ENCODE measurements around the gene MCF2L2. TPM values are rescaled to one million over a fixed set of nuclear protein-coding genes. Genes with fewer than 3 reads are reported as not detected.

MCF2L2 gene
- polyA plus RNA-seq, 2 of the 4 experiments (the other 2 are of a cell fraction): 0.03 to 0.05 TPM

DNA sequence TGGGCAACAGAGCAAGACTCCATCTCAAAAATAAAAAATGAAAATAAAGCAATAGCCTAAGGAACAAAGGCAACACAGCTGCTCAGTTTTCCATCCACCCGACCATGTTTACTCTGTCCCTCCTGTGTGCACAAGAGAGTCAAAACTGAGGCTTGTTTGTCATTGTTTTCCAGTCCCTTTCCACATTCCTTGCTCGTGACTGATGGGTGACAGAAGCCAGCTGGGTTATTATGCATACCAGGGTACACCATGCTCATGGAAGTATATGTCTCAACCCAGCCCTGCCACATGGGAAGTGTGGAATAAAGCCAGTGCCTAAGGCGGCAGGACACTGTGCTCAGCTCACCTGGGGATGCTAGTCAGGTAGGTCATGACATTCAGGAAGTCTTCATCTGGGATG lies 49.5 kb downstream of the MCF2L2 start:
- ATAC-seq: no peak

DNA sequence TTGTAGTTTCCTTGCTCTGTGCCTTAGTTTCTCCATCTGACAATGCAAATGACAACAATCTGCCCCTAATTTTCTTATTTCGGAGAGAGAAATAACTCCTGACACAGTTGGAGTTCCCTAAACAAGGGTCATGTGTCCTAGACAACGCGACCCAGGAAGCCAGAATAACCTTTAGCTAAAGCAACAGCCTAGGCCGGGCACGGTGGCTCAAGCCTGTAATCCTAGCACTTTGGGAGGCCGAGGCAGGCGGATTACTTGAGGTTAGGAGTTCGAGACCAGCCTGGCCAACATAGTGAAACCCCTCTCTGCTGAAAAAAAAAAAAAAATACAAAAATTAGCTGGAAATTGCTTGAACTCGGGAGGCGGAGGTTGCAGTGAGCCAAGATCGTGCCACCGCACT lies 49.9 kb downstream of the MCF2L2 start:
- Histone ChIP-seq H3K4me1 (peaks cover 6% of the 10 kb centered on the region; the same call in 2 of the 3 replicates), H3K4me3 (no peak overlapping the region), H3K27ac (peak overlapping the region in 1 of 2 experiments; percentile 30; a peak in 1 of 6 replicates), H3K9me3 (no peaks in the 10 kb centered on the region), H3K4me2 (no peak overlapping the region)
- CTCF ChIA-PET: interaction anchor here (1.0 to 9.6 kb wide), 2 partner anchors 120 to 196 kb away, joined by 3 to 380 read pairs; no protein-coding TSS in a partner anchor
- no peak for FAIRE-seq
- TF ChIP-seq CBX8 (IDR thresholded peaks at IDR 0.05): no peak
- no peak for TF ChIP-seq FOSL2 (IDR thresholded peaks at IDR 0.05)
- TF ChIP-seq FOSL2 (CRISPR knock-in tag; IDR thresholded peaks at IDR 0.05): no peak
- TF ChIP-seq EHMT2 (IDR thresholded peaks at IDR 0.05; ENCODE audit: low read depth): no peak
- TF ChIP-seq, protein P1, sequence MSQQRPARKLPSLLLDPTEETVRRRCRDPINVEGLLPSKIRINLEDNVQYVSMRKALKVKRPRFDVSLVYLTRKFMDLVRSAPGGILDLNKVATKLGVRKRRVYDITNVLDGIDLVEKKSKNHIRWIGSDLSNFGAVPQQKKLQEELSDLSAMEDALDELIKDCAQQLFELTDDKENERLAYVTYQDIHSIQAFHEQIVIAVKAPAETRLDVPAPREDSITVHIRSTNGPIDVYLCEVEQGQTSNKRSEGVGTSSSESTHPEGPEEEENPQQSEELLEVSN (IDR thresholded peaks at IDR 0.05; ENCODE audit: borderline replicate concordance, low read depth): no peak
- TF ChIP-seq, protein P2, sequence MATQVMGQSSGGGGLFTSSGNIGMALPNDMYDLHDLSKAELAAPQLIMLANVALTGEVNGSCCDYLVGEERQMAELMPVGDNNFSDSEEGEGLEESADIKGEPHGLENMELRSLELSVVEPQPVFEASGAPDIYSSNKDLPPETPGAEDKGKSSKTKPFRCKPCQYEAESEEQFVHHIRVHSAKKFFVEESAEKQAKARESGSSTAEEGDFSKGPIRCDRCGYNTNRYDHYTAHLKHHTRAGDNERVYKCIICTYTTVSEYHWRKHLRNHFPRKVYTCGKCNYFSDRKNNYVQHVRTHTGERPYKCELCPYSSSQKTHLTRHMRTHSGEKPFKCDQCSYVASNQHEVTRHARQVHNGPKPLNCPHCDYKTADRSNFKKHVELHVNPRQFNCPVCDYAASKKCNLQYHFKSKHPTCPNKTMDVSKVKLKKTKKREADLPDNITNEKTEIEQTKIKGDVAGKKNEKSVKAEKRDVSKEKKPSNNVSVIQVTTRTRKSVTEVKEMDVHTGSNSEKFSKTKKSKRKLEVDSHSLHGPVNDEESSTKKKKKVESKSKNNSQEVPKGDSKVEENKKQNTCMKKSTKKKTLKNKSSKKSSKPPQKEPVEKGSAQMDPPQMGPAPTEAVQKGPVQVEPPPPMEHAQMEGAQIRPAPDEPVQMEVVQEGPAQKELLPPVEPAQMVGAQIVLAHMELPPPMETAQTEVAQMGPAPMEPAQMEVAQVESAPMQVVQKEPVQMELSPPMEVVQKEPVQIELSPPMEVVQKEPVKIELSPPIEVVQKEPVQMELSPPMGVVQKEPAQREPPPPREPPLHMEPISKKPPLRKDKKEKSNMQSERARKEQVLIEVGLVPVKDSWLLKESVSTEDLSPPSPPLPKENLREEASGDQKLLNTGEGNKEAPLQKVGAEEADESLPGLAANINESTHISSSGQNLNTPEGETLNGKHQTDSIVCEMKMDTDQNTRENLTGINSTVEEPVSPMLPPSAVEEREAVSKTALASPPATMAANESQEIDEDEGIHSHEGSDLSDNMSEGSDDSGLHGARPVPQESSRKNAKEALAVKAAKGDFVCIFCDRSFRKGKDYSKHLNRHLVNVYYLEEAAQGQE (IDR thresholded peaks at IDR 0.05): no peak
- TF ChIP-seq CBX2 (IDR thresholded peaks at IDR 0.05; ENCODE audit: borderline replicate concordance, low read depth): no peak
- TF ChIP-seq TP53 (CRISPR knock-in tag; IDR thresholded peaks at IDR 0.05): no peak
- TF ChIP-seq HOXB5 (CRISPR knock-in tag; IDR thresholded peaks at IDR 0.05): no peak
- POLR2A ChIA-PET: no interaction called here
- DNase-seq (ENCODE audit: low read depth in 1 of 2, low spot score in 1 of 2): no peak
- no peak for ATAC-seq
- 84% methylated on average over 12 of the region's 12 CpGs for WGBS (ENCODE audit: missing lambda C conversion rate)

More for the DNA sequence above, 49.5 kb downstream of the MCF2L2 start:
- H3K27ac ChIP-seq: no peak overlapping the region; a peak in 1 of 6 replicates
- no peak overlapping the region for H3K4me2 ChIP-seq
- 51% methylated on average over 3 of the region's 3 CpGs for WGBS (ENCODE audit: missing lambda C conversion rate)
- ChIA-PET POLR2A (no interaction called here), CTCF (interaction anchor here (1.0 to 9.6 kb wide), 2 partner anchors 121 to 196 kb away, joined by 3 to 380 read pairs; no protein-coding TSS in a partner anchor)
- H3K4me3 ChIP-seq: no peak overlapping the region
- no peaks in the 10 kb centered on the region for H3K9me3 ChIP-seq
- FAIRE-seq: no peak
- TF ChIP-seq TP53 (CRISPR knock-in tag; IDR thresholded peaks at IDR 0.05): no peak
- TF ChIP-seq SMC3 (IDR thresholded peaks at IDR 0.05): no peak
- TF ChIP-seq, protein P3, sequence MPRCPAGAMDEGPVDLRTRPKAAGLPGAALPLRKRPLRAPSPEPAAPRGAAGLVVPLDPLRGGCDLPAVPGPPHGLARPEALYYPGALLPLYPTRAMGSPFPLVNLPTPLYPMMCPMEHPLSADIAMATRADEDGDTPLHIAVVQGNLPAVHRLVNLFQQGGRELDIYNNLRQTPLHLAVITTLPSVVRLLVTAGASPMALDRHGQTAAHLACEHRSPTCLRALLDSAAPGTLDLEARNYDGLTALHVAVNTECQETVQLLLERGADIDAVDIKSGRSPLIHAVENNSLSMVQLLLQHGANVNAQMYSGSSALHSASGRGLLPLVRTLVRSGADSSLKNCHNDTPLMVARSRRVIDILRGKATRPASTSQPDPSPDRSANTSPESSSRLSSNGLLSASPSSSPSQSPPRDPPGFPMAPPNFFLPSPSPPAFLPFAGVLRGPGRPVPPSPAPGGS (IDR thresholded peaks at IDR 0.05): no peak
- no peak for TF ChIP-seq NFE2L2 (conservative IDR thresholded peaks at IDR 0.05; ENCODE audit: low read length)
- no peak for TF ChIP-seq MAZ (IDR thresholded peaks at IDR 0.05; ENCODE audit: borderline replicate concordance, low read depth, low read length)
- TF ChIP-seq POLR2AphosphoS2 (conservative IDR thresholded peaks at IDR 0.05; ENCODE audit: low read length): no peak
- no peak for TF ChIP-seq KDM5A (IDR thresholded peaks at IDR 0.05)
- no peak for TF ChIP-seq NR3C1 (IDR thresholded peaks at IDR 0.05)
- TF ChIP-seq ZSCAN20 (CRISPR knock-in tag; IDR thresholded peaks at IDR 0.05): no peak
- TF ChIP-seq, protein P4, sequence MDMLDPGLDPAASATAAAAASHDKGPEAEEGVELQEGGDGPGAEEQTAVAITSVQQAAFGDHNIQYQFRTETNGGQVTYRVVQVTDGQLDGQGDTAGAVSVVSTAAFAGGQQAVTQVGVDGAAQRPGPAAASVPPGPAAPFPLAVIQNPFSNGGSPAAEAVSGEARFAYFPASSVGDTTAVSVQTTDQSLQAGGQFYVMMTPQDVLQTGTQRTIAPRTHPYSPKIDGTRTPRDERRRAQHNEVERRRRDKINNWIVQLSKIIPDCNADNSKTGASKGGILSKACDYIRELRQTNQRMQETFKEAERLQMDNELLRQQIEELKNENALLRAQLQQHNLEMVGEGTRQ (IDR thresholded peaks at IDR 0.05): no peak
- TF ChIP-seq SREBF2 (IDR thresholded peaks at IDR 0.05): no peak
- no peak for TF ChIP-seq ZNF302 (CRISPR knock-in tag; IDR thresholded peaks at IDR 0.05)
- no peak for TF ChIP-seq MYC (IDR thresholded peaks at IDR 0.05; ENCODE audit: borderline replicate concordance, low read length)
- no peak for TF ChIP-seq GATA3 (IDR thresholded peaks at IDR 0.05; ENCODE audit: borderline replicate concordance)
- no peak for DNase-seq (ENCODE audit: low read depth in 1 of 2, low spot score in 1 of 2)
- peaks cover 6% of the 10 kb centered on the region; the same call in 2 of the 3 replicates for H3K4me1 ChIP-seq
